HG02981 (cell line): ENCODE data around the gene WDFY1.
"Not testable (repeated sequence)": the region's sequence is repeated elsewhere in the genome, so short reads cannot be mapped to it uniquely, and the experiment has no call there.

Experiments
- ATAC-seq: cut with Tn5 transposase; IDR thresholded peaks from one replicate; pipeline ENCODE4 v1.9.1; 2021; ENCODE audit warnings: mild to moderate bottlenecking, moderate library complexity; ENCODE audit not compliant: unreplicated experiment

The WDFY1 gene

GRCh38 chr2:223900531-223900930 is 44.6 kb downstream of the WDFY1 start:
- no peak for ATAC-seq

GRCh38 chr2:223900066-223900465 is 45.1 kb downstream of the WDFY1 start:
- no peak for ATAC-seq

- no peak for ATAC-seq
These were observed 47.3 kb downstream of the WDFY1 start for GRCh38 chr2:223897669-223898330.

GRCh38 chr2:223896833-223897311 is 48.3 kb downstream of the WDFY1 start:
- peak; percentile 67 for ATAC-seq

- no peak for ATAC-seq
These were observed 50.2 kb downstream of the WDFY1 start for GRCh38 chr2:223894968-223895367.

- no peak for ATAC-seq
These were observed 51.1 kb downstream of the WDFY1 start for GRCh38 chr2:223894009-223894408.

- ATAC-seq = no peak
These were observed 54.4 kb downstream of the WDFY1 start for GRCh38 chr2:223890721-223891120.

GRCh38 chr2:223889229-223889628 is 55.9 kb downstream of the WDFY1 start:
- no peak for ATAC-seq

- ATAC-seq = no peak
These were observed 56.9 kb downstream of the WDFY1 start for GRCh38 chr2:223888251-223888650.

- no peak for ATAC-seq
These were observed 58.0 kb downstream of the WDFY1 start for GRCh38 chr2:223887127-223887526.

- ATAC-seq = no peak
These were observed 58.4 kb downstream of the WDFY1 start for GRCh38 chr2:223886726-223887125.

GRCh38 chr2:223884399-223884798 is 60.7 kb downstream of the WDFY1 start:
- peak; percentile 93 for ATAC-seq

- ATAC-seq = no peak
These were observed 62.4 kb downstream of the WDFY1 start for GRCh38 chr2:223882715-223883114.

GRCh38 chr2:223880796-223881195 is 64.3 kb downstream of the WDFY1 start:
- ATAC-seq = no peak

- peak; percentile 70 for ATAC-seq
These were observed 67.3 kb downstream of the WDFY1 start for GRCh38 chr2:223877721-223878410.

- ATAC-seq = no peak
These were observed 71.5 kb downstream of the WDFY1 start for GRCh38 chr2:223873672-223874071.

- not testable (repeated sequence) for ATAC-seq
These were observed 72.4 kb downstream of the WDFY1 start for GRCh38 chr2:223872772-223873171.

GRCh38 chr2:223871661-223872060 is 73.5 kb downstream of the WDFY1 start:
- ATAC-seq = not testable (repeated sequence)

GRCh38 chr2:223870840-223871611 is 74.1 kb downstream of the WDFY1 start:
- ATAC-seq = no peak

GRCh38 chr2:223868005-223868404 is 77.1 kb downstream of the WDFY1 start:
- ATAC-seq = peak; percentile 58

- peak; percentile 67 for ATAC-seq
These were observed 79.1 kb downstream of the WDFY1 start for GRCh38 chr2:223865907-223866508.
